ENCODE measurements around the gene CDK6.
"Not testable (repeated sequence)": the region's sequence is repeated elsewhere in the genome, so short reads cannot be mapped to it uniquely, and the experiment has no call there.

CDK6 gene
- 128 to 363 (median 147) reads per million in 4 experiments for total RNA-seq

DNA sequence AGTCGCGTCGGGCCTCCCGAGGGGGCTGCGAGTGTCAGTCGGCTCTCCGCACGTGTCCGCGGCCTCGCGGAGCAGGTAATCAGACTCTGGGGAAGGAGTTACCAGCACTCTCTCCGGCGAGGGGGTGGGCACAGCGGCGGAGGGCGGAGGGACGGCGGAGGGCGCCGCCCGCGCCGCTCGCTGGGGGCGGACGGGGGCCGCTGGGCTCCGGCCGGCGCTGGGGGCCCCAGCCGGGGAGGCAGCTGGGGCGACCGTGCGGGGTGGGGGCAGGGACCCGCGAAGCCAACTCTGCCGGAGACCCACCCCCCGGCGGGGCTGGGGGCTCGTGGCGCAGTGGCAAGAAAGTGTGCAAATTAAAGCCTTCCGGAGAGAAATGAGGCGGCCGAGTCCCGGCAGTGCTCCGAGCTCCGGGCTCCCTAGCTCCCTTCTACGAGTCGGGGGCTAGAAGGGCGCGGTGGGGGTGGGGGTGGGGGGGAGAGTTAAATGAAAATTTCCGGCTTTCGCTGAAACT lies at the start of gene CDK6:
TSS of gene CDK6 (minus strand) at position 85 of the 511 bp plus-strand sequence. CDS start 3,250 bp downstream, outside the sequence.
- peak; percentile 19 for DNase-seq

DNA sequence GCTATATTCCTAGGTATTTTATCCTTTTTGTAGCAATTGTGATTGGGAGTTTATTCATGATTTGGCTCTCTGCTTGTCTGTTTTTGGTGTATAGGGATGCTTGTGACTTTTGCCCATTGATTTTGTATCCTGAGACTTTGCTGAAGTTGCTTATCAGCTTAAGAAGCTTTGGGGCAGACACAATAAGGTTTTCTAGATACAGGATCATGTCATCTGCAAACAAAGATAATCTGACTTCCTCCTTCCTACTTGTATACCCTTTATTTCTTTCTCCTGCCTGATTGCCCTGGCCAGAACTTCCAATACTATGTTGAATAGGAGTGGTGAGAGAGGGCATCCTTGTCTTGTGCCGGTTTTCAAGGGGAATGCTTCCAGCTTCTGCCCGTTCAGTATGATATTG lies 49.7 kb upstream of the CDK6 start:
- not testable (repeated sequence) for DNase-seq

DNA sequence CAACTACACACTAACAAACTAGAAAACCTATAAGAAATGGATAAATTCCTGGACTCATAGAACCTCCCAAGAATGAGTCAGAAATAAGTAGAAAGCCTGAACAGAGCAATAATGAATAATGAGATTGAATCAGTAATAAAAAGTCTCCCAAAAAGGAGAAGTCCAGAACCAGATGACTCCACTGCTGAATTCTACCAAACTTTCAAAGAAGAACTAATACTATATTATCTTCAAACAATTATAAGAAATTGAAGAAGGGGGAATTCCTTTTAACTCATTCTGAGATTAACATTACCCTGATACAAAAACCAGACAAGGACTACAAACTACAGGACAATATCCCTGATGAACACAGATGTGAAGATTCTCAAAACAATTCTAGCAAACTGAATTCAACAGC lies 47.8 kb upstream of the CDK6 start:
- DNase-seq, result no peak

DNA sequence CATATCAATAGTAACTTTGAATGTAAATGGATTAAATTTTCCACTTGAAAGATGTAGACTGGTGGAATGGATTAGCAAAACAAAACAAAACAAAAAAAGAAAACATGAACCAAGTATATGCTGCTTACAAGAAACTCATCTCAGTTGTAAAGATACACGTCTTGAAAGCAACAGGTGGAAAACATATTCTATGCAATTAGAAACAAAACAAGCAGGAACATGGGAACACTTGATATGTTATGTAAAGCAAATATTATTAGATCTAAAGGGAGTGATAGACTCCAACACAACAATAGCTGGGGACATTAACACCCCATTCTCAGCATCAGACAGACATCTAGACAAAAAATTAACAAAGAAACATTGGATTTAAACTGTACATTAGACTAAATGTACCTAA lies 46.4 kb upstream of the CDK6 start:
- no peak for DNase-seq

DNA sequence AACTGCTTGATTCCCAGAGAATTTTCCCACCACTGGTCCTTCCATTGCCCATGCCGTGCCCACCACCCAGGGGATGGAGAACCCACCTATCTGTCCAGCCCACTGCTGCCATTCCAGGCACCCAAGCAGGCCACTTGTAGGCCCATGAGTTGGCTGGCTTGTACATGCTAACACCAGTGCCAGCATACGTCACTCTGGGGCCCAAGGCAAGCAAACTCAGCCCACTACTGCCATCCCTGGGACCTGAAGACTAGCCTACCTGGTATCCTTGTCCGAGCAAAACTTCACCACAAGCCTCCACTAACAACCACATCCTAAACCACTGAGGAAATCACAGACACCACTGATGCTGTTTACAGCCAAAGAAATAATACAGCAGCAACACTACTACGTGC lies 44.7 kb upstream of the CDK6 start:
- DNase-seq, result no peak

DNA sequence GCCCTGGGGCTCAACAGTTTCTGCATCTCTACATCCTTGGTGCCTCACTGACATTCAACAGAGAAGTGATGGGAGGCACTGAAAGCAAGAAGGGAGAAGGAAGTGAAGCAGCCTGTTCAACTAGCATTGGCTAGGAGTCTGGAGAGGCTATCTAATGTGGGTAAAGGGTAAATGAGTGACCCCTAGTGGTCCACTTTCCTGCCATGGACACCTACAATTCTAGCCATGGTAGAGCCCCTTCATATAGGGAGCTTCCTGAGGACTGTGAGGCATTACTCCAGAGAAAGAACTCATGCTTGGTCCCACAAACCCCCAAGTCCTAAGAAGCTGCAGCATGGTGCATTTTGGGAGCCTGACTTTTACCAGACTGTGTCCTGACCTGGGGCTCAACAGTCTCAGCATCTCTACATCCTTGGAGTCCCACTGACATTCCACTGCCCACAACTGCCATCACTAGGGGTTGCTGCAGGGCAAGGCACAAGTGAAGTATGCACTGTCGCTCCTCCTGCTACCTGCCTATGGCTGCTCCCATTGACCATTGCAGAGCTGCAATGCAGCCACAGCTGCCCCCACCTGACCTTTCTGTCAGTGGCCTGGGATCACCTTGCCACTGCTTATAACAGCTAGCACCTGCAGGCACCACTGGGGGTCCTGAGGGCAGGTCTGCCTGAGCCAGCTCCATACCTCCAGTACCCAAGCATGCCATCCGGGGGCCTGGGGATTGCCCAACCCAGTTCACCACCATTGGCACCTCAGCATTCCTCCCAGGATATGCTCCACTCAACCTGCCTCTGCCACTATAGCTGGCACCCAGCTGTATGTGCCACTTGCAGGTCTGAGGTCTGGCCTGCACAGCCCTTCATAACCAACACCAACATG lies 44.1 kb upstream of the CDK6 start:
- no peak for DNase-seq

DNA sequence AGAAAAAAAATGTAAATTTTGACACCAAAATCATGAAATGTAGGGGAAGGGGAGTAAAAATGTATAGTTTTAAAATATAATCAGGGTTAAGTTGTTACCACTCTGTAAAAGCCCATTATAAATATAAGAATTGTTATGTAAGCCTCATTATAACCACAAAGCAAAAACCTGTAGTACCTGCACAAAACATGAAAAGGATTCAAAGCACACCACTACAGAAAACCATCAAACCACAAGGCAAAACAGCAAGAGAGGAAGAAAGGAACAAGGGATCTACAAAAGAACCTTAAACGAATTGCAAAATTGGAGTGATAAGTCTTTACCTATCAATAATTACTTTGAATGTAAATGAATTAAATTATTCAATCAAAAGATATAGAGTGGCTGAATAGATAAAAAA lies 41.0 kb upstream of the CDK6 start:
- no peak for DNase-seq

DNA sequence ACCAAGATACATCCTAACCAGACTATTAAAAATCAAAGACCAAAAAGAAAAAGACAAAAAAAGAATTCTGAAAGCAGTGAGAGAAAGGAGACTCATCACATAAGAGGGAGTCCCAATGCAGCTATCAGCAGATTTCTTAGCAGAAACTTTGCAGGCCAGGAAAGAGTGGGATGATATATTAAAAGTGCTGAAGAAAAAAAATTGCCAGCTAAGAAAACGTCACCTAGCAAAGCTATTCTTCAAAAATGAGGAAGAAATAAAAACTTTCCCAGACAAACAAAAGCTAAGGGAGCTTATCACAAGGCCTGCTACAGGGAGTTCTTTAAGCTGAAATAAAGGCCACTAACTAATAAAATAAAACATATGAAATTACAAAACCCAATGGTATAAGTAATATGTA lies 40.5 kb upstream of the CDK6 start:
- no peak for DNase-seq

DNA sequence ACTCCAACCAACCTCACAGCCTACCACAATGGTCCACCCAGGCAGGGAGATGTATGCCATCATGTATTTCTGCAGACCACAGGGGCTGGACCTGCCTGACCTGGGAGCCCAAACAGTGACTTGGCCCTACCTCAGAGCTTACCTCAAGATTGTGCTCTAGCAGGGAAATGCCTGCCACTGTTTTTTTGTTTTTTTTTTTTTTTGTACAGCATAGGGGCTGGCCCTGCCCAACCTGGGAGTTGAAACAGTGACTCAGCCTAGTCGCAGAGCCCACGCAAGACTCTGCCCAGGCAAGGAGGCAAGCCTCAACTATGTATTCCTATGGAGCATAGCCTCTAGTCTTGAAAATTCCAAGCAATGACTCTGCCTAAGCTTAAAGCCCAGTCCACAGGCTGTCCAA lies 39.3 kb upstream of the CDK6 start:
- DNase-seq, result no peak

DNA sequence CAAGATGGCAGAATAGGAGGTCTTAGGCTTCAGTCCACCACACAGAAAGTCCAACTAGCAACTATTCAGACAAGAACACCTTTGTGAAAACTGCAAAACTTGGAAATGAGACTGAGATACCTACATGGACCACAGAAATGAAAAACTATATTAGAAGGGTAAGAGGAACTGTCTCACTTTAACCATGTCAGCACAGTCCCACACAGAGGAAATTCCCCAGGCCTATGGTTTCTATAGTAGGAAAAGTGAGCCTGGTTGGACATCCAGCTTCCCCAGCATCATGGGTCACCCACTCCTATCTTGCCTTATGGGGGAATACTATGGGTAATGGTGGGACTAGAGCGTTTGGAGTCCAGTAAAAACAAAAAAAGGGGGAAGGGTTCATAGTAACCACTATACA lies 38.8 kb upstream of the CDK6 start:
- DNase-seq, result no peak

DNA sequence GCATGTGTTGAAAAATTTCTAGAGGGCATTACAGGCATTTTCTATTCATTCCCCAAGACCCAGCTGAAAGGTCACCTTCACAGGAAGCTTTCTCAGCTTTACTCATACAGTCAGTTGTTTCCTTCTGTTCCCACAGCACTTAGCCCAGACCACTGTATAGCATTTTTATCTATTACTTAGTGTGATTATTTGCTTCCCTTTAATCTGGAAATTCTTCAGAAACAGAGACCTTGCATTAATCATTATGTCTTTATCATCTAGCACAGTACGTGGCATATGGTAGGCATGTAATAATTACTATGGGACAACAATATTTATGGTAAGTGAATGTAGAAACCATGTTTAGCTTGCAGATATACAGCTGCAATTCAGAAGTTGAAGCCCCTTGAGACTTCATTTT lies 38.2 kb upstream of the CDK6 start:
- DNase-seq, result no peak

DNA sequence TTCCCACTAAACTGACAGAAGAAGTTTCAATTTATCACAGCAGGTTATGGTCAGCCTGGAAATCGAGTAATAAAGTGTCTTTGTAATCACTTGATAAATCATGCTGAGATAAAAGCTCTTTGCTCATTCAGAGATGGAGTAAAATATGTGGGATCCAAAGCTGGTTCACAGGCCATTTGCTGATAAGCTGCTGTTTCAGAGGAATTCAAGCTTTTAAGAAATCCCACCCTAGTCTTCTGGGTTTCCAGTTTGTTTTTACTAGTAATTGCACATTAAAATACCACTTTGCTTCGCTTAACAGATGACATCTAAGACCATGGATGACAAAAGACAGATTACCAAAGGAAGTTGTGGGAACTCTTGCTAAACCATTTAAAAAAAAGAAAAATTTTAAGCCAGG lies 37.4 kb upstream of the CDK6 start:
- DNase-seq, result no peak

DNA sequence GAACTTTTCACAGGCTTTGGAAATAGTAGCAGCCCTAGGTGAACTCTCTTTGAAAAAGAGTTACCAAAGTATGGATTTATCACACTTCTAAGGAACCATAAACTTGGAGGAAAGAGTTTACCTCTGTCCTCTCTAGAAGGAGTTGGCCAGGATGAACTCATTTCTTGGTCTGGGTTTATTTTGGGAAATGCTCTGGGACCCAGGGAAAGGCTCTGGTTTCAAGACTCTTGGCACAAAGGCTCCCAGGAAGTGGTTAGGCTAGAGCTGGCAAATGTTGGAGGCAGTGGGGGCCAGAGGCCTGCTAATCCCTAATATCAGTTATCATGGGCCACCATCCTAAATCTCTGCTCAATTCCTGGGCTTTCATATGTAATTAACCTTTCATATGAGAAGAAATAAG lies 36.3 kb upstream of the CDK6 start:
- DNase-seq, result no peak

DNA sequence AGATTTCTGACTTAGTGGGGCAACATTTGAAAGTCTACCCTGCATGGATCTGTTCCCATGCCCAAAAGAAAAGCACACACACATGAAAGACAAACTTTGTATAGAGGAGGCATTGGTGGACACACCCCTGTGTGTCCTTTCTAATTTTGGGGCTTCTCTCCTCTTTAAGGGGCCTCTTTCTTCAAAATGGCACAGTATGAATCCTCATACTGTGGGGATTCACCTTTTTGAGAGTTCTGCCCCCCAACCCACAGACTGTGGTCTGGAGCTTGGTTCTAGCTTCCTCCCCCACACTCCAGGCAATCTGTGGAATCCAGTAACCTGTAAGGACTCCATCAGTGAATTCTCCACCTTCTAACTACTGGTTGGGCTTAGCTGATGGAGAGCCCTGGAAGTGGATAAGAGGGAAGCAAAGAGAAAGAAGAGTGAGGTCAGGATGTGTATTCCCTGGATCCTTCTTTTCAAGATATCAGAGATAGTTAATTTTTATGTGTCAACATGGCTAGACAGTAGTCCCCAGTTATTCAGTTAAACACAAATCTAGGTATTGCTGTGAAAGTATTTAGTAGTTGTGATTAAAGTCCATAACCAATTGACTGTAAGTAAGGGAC lies 32.4 kb upstream of the CDK6 start:
- no peak for DNase-seq

DNA sequence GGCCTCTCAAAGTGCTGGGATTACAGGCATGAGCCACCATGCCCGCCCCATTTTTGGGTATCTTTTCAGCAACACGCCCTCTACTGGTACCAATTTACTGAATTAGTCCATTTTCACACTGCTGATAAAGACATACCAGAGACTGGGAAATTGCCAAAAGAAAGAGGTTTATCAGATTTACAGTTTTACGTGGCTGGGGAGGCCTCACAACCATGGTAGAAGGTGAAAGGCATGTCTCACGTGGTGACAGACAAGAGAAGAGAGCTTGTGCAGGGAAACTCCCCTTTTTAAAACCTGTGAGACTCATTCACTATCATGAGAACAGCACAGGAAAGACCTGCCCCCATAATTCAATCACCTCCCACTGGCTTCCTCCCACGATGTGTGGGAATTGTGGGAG lies 27.8 kb upstream of the CDK6 start:
- not testable (repeated sequence) for DNase-seq

DNA sequence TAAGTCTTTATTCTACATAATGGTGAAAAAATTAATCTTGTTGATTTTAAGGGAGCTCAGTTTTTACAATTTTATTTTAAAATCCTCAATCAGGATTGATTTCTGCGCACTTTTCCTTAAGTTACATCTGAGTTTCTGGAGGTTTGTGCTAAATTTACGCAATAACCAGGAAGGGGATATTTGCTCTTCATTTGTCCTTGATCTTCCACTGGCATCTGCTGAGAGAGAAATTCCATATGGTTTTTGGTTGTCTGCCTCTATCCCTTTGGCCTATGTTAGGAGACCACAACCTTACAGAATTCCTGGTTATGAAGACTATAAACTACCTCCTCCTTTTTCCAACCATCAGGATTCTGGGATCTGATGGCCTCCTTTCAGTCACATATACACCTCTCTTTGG lies 20.1 kb upstream of the CDK6 start:
- no peak for DNase-seq

DNA sequence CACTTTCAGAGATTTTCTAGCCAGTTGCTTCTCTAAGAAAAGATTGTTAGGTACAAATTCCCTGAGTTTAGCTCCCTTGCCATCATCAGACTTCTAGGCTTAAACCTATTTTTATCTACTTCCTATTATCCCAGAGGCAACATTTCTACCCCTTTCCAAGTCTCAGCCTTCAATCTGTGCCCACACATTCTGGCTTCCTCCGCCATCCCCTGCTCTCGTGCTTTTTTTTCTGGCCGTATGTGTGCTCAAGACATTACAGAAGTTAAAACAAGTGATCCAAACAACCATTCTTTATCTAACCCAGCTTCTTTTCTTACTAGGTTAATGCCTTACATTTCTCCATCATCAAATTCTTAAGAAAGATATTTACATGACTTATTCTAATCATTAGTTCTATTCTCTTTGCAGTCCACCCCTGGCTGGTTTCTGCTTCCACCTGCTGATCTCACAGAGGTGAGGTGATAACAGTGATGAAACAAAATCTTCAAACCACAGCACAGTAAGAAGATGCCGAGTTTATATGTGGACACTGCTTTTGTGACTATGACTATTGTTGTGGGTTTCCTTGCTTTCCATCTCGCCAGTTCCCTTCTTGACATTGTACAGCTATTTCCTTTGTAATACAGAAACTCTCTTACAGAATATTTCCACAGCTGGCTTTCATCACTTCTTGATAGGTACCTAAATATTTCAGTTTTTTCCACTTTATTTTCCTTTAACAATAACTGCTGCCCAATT lies 18.3 kb upstream of the CDK6 start:
- DNase-seq, result no peak

DNA sequence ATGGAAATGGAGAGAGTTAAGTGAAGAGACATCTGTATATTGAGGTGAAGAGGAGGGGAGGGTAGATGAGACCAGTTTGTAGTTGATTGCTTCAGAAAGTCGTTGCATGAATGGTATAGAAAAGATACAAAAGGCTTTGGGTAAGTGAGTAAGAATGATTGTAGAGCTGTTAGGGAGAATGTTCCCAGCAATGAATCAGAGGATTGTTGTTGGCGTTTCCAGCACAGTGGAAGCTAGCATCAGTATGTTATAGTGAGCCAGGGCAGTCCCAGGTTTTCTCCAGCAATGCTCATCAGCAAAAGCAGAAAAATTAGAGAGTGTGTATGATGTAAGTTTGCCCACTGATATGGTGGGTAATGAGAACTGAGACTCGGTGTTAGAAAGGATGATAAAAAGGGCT lies 15.4 kb upstream of the CDK6 start:
- DNase-seq, result no peak

DNA sequence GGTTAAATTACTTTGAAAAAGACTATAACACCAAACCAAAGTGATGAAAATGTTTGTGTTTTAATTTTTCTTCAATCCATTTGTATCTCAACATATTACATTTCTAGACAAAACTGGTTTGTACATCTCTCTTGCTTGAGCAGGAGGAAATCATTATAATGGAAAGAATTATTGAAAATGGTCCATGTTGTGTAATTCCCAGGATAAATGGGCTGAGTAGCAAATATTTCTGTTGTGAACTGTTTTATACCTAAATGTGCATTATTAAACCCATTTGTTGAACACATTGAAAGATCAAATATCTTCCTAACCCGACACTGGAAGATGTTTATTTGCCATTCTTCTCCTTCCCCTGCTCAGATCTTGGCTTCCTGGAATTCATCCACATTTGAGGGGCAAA lies 14.1 kb upstream of the CDK6 start:
- no peak for DNase-seq

DNA sequence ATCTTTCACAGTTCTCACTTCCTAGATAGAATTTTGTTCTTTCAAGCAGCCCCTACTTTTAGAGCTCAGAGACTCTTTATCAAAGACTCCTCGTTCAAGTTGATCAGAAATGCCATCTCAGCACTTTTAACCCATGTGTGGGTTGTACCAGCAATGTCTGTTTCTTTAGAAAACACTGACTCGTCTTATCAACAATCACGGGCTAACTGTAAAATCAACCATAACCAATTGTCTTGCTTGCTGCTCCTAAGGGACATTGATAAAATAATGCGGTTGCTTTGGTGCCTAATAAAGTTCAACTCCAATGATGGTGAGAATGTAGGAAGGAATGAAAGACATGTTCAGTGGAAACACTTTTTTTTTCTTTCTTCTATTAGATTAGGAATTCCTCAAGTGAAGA lies 12.9 kb upstream of the CDK6 start:
- DNase-seq, result no peak

DNA sequence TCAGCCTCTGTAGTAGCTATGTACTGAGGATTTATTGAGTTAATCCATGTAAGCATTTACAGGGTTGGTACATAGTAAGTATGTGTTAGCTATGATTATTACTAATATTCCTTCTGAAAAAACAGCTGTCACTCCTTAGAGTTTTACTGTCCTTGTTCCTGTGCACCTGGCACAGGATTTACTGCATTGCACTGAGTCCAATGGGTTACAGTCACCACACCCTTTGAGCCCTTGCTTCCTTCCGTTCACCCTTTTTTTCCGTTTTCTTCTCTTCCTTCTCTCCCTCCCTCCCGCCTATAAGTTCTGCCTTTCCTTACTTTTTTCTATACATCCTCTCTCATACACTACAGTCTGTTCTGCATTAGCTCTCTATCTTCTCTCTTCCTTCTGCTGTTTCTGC lies 12.5 kb upstream of the CDK6 start:
- no peak for DNase-seq

DNA sequence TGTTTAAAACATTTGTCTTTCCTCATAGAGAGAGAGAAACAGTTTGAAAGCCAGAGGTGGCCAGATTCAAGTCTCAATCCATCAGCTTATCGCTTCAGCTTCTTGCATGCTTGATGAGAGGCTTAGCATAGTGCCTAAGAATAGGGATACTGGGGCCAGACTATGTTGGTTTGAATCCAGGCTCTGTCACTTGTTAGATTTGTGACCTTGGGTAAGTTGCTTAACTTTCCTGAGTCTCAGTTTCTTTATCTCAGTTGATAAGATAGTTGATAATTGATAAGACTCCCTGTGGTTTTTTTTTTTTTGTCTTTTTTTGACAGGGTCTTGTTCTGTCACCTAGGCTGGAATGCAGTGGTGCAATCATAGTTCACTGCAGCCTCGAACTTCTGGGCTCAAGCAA lies 12.1 kb upstream of the CDK6 start:
- no peak for DNase-seq

DNA sequence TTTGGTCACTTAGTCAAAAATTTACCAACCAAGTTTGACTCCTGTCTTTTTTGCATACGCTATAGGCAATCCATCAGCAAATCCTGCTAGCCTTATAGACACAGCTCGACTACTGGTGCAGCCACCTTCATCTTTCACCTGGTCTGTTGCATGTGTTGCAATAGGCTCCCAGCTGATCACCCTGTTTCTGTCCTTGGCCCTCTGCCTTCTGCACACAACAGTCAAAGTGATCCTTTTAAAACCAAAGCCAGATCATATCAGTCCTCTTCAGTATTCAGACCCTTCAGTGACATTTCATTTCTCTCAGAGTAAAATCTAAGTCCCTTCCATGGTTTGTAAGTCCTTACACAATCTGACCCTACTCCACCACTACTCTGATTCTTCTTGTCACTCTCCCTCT lies 10.9 kb upstream of the CDK6 start:
- no peak for DNase-seq

DNA sequence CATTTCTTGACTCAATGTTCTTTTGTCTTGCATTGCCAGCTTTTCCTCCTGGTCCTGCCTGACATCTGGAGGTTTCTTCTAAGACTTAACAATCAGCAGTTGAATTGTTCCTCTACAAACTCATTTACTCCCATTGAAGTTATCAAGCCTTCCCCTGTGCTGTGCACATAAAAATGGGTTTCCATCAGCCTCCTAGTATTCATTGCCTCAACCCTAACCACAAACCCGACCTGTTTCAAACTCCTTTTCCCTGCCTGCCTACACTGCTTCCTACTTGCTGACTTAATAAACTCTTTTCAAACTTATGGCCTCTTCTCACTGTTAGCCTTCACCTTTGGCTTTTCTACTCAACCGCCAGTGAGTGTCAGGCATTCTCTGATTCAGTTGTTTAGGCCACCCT lies 9.4 kb upstream of the CDK6 start:
- no peak for DNase-seq

Data from effector CD8-positive, alpha-beta T cell (primary cell).